Prostate gland (tissue), 2 donors: ENCODE data around the gene SNRNP70.

ENCODE experiments used
- CTCF ChIP-seq, 4 experiments: fragments of 200-600 bp in 2 of 4; fragments of 450-650 bp in 2 of 4; sonication (generic) in 2 of 4; IDR thresholded peaks; 1 replicate in 3 of 4; 2 replicates in 1 of 4; pipeline ENCODE4 v1.5.1; 2016 to 2019; ENCODE audit warnings: antibody characterized with exemption in 4 of 4, mild to moderate bottlenecking in 2 of 4, moderate library complexity in 2 of 4
- POLR2A ChIP-seq: fragments of 450-650 bp; IDR thresholded peaks from one replicate; pipeline ENCODE4 v1.6.1; 2016; ENCODE audit warnings: antibody characterized with exemption, mild to moderate bottlenecking

GRCh38 chr19:49094505-49095482 lies 9.5 kb downstream of the SNRNP70 start:
- TF ChIP-seq CTCF (IDR thresholded peaks at IDR 0.05) (no peak), POLR2A (no peak)
